G401.6 (cell line): Measurements from ENCODE around the gene IBA57.
"Not testable (repeated sequence)": the region's sequence is repeated elsewhere in the genome, so short reads cannot be mapped to it uniquely, and the experiment has no call there.

Experiments used
- FAIRE-seq: peaks from 2 replicates; lab custom pipeline; 2012; peaks lifted over from hg19 to GRCh38; lab: Jason Lieb, UNC

The IBA57 gene

DNA sequence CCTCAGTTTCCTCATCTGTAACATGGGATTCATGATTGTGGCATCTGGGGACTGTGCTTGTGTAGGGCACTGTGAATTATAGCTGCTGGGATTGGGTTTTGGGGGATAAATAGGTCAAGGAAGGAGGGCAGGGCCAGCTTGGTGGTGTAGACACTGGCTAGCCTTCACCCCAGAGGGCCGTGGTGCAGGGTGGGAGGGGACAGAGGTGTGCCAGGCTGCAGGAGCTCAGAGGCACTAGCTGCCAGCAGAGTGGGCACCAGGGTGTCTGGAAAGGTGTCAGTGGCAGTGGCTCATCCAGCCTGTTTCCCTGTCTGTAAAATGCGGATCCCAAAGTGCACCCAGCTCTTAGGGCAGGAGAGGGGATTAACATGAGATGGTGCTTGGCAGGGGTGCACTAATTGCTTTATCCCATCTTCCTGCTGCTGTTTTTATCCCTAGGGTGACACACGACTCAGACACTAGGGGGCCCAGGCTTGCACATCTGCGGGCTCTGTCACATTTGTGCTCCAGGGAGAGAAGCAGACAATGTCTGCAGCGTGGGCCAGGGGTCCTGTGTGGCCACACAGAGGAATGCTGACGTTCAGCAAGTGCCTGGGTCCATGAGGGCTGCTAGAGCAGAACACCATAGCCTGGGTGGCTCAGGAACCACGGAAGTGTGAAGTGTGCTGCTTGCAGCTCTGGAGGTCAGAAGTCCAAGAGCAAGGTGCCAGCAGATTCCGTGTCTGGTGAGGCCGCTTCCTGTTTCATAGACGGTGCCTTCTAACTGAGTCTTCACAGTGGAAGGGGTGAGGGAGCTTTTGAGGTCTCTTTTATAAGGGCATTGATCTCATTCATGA, 61.6 kb downstream of the IBA57 start:
- no peak for FAIRE-seq

DNA sequence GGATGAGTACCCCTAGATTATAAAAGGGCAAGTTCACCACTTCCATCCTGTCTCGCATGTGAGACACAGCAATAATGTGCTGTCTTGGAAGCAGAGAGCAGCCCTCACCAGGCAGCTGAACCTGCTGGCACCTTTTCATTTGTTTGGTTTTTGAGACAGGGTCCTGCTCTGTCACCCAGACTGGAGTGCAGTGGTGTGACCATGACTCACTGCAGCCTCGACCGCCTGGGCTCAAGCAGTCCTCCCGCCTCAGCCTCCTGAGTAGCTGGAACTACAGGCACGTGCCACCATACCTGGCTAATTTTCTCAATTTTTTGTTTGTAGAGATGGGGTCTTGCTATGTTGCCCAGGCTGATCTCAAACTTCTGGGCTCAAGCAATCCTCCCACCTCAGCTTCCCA, 62.5 kb downstream of the IBA57 start:
- not testable (repeated sequence) for FAIRE-seq

DNA sequence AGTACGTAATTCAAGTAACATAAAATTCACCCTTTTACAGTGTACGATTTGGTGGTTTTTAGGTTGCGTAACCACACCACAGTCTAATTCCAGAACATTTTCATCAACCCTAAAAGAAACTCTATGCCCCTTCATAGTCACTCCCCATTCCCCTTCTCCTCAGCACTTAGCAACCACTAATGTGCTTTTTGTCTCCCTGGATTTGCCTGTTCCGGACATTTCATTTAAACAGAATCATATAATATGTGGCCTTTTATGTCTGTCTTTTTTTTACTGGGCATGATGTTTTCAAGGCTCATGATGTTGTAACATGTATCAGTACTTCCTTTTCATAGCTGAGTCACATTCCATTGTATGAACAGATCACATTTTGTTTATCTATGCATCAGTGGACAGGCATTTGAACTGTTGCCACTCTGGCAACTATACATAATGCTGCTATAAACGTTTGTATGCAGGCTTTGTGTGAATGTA, 63.0 kb downstream of the IBA57 start:
- no peak for FAIRE-seq

DNA sequence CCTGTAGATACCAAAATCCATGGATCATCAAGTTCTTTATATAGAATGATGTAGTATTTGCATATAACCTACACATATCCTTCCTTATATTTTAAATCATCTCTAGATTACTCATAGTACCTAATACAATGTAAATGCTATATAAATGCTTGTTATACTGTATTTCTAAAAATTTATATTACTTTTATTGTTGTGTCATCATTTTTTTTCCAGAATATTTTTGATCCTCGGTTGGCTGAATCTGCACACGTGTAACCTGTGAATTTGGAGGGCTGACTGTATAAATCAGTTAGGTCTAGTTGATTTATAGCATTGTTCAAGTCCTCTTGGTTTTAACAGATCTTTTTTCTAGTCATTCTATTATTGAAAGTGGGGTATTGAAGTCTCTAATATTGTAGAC, 65.6 kb downstream of the IBA57 start:
- no peak for FAIRE-seq
